Measurements from ENCODE around the gene BRME1. TPM values are rescaled to one million over a fixed set of nuclear protein-coding genes. Genes with fewer than 3 reads are reported as not detected.
A peak's percentile ranks its signal among the peaks of the same experiment; 100 is the strongest.

The BRME1 gene
- total and polyA plus RNA-seq, 4 donors, result 1.8 to 3.1 (median 2.2) TPM

DNA sequence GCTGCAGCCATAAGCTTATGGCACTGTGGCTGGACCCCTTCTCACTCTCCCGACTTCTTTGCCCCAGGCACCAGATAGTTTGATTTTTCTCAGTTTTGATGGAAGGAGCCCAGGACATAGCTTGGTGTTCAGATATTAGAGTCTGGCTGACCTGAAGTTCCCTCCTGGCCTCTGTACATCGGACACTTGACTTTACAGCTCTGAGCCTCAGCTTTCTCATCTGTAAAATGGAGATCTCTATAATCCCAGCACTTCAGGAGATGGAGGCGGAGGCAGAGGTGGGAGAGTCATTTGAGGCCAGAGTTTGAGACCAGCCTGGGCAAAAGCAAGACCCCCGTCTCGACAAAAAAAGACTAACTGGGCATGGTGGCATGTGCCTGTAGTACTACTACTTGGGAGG, 993 bp upstream of the BRME1 start:
- intact Hi-C loops (cut with DNase I), result loop anchor here in 1 of 2 donors (1.0 kb wide), 1 partner anchor 27 kb away; no protein-coding TSS in a partner anchor
- Histone ChIP-seq H3K4me3 (ENCODE audit: low read length in 2 of 2) (peak overlapping the region in 1 of 2 donors; percentile 72), H3K27ac (ENCODE audit: low read depth in 1 of 2, low read length in 2 of 2) (no peak overlapping the region), H3K9me3 (ENCODE audit: control insufficient read depth, low read length) (no peaks in the 10 kb centered on the region), H3K36me3 (ENCODE audit: control insufficient read depth in 1 of 2, insufficient read depth in 2 of 2, low read length in 1 of 2) (no peaks in the 10 kb centered on the region), H3K27me3 (ENCODE audit: control insufficient read depth in 1 of 2, insufficient read depth in 2 of 2, low read length in 1 of 2) (no peaks in the 10 kb centered on the region), H3K4me1 (ENCODE audit: control insufficient read depth in 1 of 2, insufficient read depth in 2 of 2, low read length in 2 of 2) (no peaks in the 10 kb centered on the region)
- ATAC-seq (ENCODE audit: low FRiP score) (no peak), DNase-seq (no peak)
- 89 to 91% methylated on average over 5 of the region's 5 CpGs for WGBS, 2 donors

DNA sequence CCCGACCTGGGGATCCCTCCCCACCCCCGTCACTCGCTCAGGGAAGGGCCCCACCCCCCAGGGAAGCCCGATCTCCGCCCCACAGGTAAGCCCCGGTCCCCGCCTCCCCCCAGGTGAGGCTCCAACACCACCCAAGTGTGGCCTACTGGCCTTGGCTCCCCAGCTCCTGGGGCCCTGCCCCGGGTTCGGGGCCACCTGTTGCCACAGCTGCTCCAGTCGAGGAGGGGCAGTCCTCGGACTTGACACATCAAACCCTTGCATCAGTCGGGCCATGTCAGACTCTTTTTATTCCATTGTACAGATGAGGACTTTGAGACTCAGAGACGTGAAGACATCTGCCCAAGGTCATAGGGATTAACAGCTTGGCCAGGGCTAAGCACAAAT, 596 bp upstream of the BRME1 start:
- ATAC-seq (ENCODE audit: low FRiP score) (peak; percentile 56), DNase-seq (no peak)
- Histone ChIP-seq H3K27ac (ENCODE audit: low read depth in 1 of 2, low read length in 2 of 2) (no peak overlapping the region), H3K9me3 (ENCODE audit: control insufficient read depth, low read length) (no peaks in the 10 kb centered on the region), H3K4me3 (ENCODE audit: low read length in 2 of 2) (peak overlapping the region; percentile 72 to 76), H3K27me3 (ENCODE audit: control insufficient read depth in 1 of 2, insufficient read depth in 2 of 2, low read length in 1 of 2) (no peaks in the 10 kb centered on the region), H3K4me1 (ENCODE audit: control insufficient read depth in 1 of 2, insufficient read depth in 2 of 2, low read length in 2 of 2) (no peaks in the 10 kb centered on the region), H3K36me3 (ENCODE audit: control insufficient read depth in 1 of 2, insufficient read depth in 2 of 2, low read length in 1 of 2) (no peaks in the 10 kb centered on the region)
- intact Hi-C loops (cut with DNase I), result loop anchor here in 1 of 2 donors (1.0 kb wide), 1 partner anchor 26 kb away; no protein-coding TSS in a partner anchor
- 2% methylated on average over 6 to 13 of the region's 13 CpGs for WGBS, 2 donors

DNA sequence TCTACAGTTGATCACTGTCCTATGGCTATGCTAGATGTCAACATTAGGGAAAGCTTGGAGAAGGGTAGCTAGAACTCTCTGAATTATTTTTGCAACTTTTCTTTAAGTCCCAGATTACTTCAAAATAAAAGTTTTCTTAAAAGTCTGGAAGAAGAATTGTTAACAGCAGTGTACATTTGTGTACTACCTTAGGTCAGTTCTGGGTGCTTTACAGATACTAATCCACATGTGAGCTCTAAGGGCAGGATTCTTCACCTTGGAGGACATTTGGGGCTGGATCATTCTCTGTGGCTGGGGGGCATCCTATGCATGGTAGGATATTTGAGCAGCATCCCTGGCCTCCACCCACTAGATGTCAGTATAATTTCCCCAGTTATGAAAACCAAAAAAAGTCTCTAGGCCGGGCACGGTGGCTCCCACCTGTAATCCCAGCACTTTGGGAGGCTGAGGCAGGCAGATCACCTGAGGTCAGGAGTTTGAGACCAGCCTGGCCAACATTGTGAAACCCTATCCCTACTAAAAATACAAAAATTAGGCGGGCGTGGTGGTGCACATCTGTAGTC, 2.8 kb downstream of the BRME1 start:
- H3K27ac ChIP-seq (ENCODE audit: low read depth in 1 of 2, low read length in 2 of 2), result no peak overlapping the region
- H3K36me3 ChIP-seq (ENCODE audit: control insufficient read depth in 1 of 2, insufficient read depth in 2 of 2, low read length in 1 of 2), result no peaks in the 10 kb centered on the region
- 71 to 74% methylated on average over 4 of the region's 4 CpGs for WGBS, 2 donors
- no peak overlapping the region for H3K4me3 ChIP-seq (ENCODE audit: low read length in 2 of 2)
- ATAC-seq (ENCODE audit: low FRiP score), result no peak
- no peak for DNase-seq
- H3K9me3 ChIP-seq (ENCODE audit: control insufficient read depth, low read length), result no peaks in the 10 kb centered on the region
- intact Hi-C loops (cut with DNase I), result no loop called here
- H3K27me3 ChIP-seq (ENCODE audit: control insufficient read depth in 1 of 2, insufficient read depth in 2 of 2, low read length in 1 of 2), result no peaks in the 10 kb centered on the region
- no peaks in the 10 kb centered on the region for H3K4me1 ChIP-seq (ENCODE audit: control insufficient read depth in 1 of 2, insufficient read depth in 2 of 2, low read length in 2 of 2)

DNA sequence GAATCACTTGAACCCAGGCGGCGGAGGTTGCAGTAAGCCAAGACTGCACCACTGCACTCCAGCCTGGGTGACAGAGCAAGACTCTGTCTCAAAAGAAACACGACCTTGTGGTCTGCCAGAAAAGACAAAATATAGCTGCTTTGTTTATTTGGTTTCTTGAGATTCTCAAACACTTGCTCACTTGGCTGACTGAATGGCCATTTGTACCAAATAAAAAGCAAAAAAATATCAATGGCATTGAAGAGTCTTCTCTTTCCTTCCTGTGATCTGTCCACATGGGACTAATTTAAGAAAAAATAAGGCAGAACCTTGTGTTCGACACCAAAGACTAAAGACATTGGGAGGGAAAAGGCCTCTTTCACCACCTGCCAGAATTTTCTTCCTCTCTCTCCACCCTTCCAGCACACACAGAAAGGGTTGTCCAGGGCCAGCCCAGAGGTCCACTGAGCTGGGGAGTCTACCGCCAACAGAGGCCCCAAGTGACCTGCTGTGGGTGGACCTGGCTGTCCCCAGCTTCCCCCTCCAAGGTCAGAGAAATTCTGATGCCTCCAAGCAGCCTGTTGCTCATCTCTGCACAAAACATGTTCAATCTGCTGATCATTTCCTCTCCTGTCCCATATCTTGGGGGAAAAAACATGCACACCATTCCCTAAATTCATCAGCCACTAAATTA, 5.9 kb downstream of the BRME1 start:
- Histone ChIP-seq H3K4me3 (ENCODE audit: low read length in 2 of 2) (no peak overlapping the region), H3K27ac (ENCODE audit: low read depth in 1 of 2, low read length in 2 of 2) (no peak overlapping the region), H3K4me1 (ENCODE audit: control insufficient read depth in 1 of 2, insufficient read depth in 2 of 2, low read length in 2 of 2) (no peaks in the 10 kb centered on the region), H3K9me3 (ENCODE audit: control insufficient read depth, low read length) (no peaks in the 10 kb centered on the region), H3K36me3 (ENCODE audit: control insufficient read depth in 1 of 2, insufficient read depth in 2 of 2, low read length in 1 of 2) (no peaks in the 10 kb centered on the region), H3K27me3 (ENCODE audit: control insufficient read depth in 1 of 2, insufficient read depth in 2 of 2, low read length in 1 of 2) (no peaks in the 10 kb centered on the region)
- 70 to 75% methylated on average over 5 of the region's 5 CpGs for WGBS, 2 donors
- DNase-seq (no peak), ATAC-seq (ENCODE audit: low FRiP score) (no peak)
- intact Hi-C loops (cut with DNase I), result no loop called here

DNA sequence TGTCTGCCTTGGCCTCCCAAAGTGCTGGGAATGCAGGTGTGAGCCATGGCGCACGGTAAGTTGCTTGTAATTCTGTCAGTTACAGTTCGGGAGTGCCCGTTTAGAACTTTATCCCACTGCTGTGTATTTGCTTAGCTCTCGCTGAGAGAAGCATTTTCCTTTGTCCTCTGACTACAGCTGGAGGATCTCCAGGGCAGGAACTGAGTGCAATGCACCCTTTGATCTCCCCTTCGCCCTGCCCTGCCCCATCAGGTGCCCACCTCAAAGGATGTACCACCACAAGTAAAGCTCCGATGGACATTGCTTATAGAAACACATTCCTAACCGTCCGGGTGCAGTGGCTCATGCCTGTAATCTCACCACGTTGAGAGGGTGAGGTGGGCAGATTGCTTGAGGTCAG, 6.5 kb downstream of the BRME1 start:
- Histone ChIP-seq H3K27ac (ENCODE audit: low read depth in 1 of 2, low read length in 2 of 2) (no peak overlapping the region), H3K4me1 (ENCODE audit: control insufficient read depth in 1 of 2, insufficient read depth in 2 of 2, low read length in 2 of 2) (no peaks in the 10 kb centered on the region), H3K4me3 (ENCODE audit: low read length in 2 of 2) (no peak overlapping the region), H3K27me3 (ENCODE audit: control insufficient read depth in 1 of 2, insufficient read depth in 2 of 2, low read length in 1 of 2) (no peaks in the 10 kb centered on the region), H3K36me3 (ENCODE audit: control insufficient read depth in 1 of 2, insufficient read depth in 2 of 2, low read length in 1 of 2) (no peaks in the 10 kb centered on the region), H3K9me3 (ENCODE audit: control insufficient read depth, low read length) (no peaks in the 10 kb centered on the region)
- ATAC-seq (ENCODE audit: low FRiP score) (no peak), DNase-seq (no peak)
- intact Hi-C loops (cut with DNase I), result no loop called here
- WGBS, 2 donors, result 89% methylated on average over 10 of the region's 10 CpGs

DNA sequence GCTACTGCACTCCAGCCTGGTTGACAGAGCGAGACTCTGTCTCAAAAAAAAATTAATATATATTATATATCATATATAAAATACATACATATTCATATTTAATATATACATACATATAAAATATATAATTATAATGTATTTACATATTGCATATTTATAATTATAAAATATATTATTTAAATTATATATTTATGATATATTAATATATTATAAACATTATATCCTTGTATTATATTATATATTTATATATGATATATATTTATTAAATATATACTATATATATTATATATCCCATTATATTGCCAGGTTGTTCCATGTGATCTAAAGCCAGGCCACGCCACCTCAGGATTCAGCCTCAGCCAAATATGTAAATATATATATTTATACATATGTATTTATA, 9.7 kb downstream of the BRME1 start:
- intact Hi-C loops (cut with DNase I), result no loop called here
- ATAC-seq (ENCODE audit: low FRiP score) (no peak), DNase-seq (no peak)
- Histone ChIP-seq H3K4me1 (ENCODE audit: control insufficient read depth in 1 of 2, insufficient read depth in 2 of 2, low read length in 2 of 2) (no peaks in the 10 kb centered on the region), H3K27ac (ENCODE audit: low read depth in 1 of 2, low read length in 2 of 2) (no peak overlapping the region), H3K27me3 (ENCODE audit: control insufficient read depth in 1 of 2, insufficient read depth in 2 of 2, low read length in 1 of 2) (no peaks in the 10 kb centered on the region), H3K36me3 (ENCODE audit: control insufficient read depth in 1 of 2, insufficient read depth in 2 of 2, low read length in 1 of 2) (no peaks in the 10 kb centered on the region), H3K9me3 (ENCODE audit: control insufficient read depth, low read length) (no peaks in the 10 kb centered on the region), H3K4me3 (ENCODE audit: low read length in 2 of 2) (no peak overlapping the region)
- WGBS, 2 donors, result 97 to 98% methylated on average over 2 of the region's 2 CpGs

DNA sequence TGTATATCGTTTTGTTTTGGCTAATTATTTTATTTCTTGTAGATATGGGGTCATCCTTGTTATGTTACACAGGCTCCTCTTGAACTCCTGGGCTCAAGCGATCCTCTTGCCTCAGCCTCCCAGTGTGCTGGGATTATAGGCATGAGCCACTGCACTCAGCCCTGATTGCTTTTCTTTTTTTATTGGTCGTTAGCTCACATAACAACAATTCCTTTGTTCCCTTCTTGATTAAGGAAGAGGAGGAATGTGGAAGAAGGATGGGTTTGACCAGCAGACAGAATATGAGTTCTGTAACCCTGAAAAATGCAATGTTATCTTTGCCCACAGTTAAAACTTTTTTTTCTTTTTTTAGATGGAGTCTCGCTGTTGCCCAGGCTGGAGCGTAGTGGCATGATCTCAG, 11.4 kb downstream of the BRME1 start:
- WGBS, 2 donors, result 86 to 87% methylated on average over 5 of the region's 5 CpGs
- no peaks in the 10 kb centered on the region for H3K27me3 ChIP-seq (ENCODE audit: control insufficient read depth in 1 of 2, insufficient read depth in 2 of 2, low read length in 1 of 2)
- no peaks in the 10 kb centered on the region for H3K4me1 ChIP-seq (ENCODE audit: control insufficient read depth in 1 of 2, insufficient read depth in 2 of 2, low read length in 2 of 2)
- no peak overlapping the region for H3K27ac ChIP-seq (ENCODE audit: low read depth in 1 of 2, low read length in 2 of 2)
- ATAC-seq (ENCODE audit: low FRiP score) (no peak), DNase-seq (no peak)
- intact Hi-C loops (cut with DNase I), result no loop called here
- H3K36me3 ChIP-seq (ENCODE audit: control insufficient read depth in 1 of 2, insufficient read depth in 2 of 2, low read length in 1 of 2), result no peaks in the 10 kb centered on the region
- no peak overlapping the region for H3K4me3 ChIP-seq (ENCODE audit: low read length in 2 of 2)
- H3K9me3 ChIP-seq (ENCODE audit: control insufficient read depth, low read length), result no peaks in the 10 kb centered on the region

DNA sequence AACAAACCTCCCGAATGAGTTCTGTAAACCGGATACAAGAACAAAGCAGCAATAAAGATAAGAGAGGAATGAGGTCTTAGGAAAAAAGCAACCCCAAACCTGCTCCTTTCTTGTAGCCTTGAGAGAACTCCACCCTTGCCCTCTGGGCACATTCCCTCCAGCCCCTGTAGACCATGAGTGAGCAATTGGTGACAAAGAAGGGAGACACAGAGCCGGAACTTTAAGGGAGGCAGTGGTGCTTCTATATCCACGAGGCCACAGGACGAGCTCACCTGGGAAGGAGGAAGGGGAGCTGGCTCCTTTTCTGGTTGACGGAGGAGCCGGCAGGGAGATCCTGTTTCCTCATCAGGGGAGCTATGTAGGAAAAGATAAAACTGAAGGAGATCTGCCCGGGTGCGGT, 13.0 kb downstream of the BRME1 start:
- no peak for ATAC-seq (ENCODE audit: low FRiP score)
- Histone ChIP-seq H3K9me3 (ENCODE audit: control insufficient read depth, low read length) (no peaks in the 10 kb centered on the region), H3K27ac (ENCODE audit: low read depth in 1 of 2, low read length in 2 of 2) (no peak overlapping the region), H3K4me1 (ENCODE audit: control insufficient read depth in 1 of 2, insufficient read depth in 2 of 2, low read length in 2 of 2) (no peaks in the 10 kb centered on the region), H3K27me3 (ENCODE audit: control insufficient read depth in 1 of 2, insufficient read depth in 2 of 2, low read length in 1 of 2) (no peaks in the 10 kb centered on the region), H3K4me3 (ENCODE audit: low read length in 2 of 2) (no peak overlapping the region), H3K36me3 (ENCODE audit: control insufficient read depth in 1 of 2, insufficient read depth in 2 of 2, low read length in 1 of 2) (no peaks in the 10 kb centered on the region)
- 89 to 90% methylated on average over 9 of the region's 9 CpGs for WGBS, 2 donors
- DNase-seq, result no peak
- intact Hi-C loops (cut with DNase I), result no loop called here

DNA sequence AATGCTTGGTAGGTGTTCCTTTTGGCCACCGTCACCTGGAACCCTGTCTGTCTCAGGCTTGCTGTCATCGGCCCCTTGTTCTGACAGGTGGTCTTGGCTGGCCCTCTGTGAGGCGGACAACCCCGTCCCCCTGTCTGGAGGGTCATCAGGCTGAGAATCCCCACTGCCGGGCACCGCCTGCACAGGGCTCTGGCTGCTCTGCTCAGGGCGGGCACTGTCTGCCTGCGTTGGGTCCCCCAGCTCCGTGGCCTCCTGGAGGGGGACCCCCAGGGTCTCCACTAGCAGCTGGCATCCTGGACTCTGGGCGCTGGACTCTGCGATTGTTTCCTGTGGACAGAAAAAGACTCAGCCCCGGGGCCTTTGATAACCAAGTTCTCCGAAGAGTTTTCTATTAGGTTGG, 15.8 kb downstream of the BRME1 start:
- intact Hi-C loops (cut with DNase I), result no loop called here
- Histone ChIP-seq H3K36me3 (ENCODE audit: control insufficient read depth in 1 of 2, insufficient read depth in 2 of 2, low read length in 1 of 2) (no peaks in the 10 kb centered on the region), H3K4me3 (ENCODE audit: low read length in 2 of 2) (no peak overlapping the region), H3K27ac (ENCODE audit: low read depth in 1 of 2, low read length in 2 of 2) (no peak overlapping the region), H3K27me3 (ENCODE audit: control insufficient read depth in 1 of 2, insufficient read depth in 2 of 2, low read length in 1 of 2) (no peaks in the 10 kb centered on the region), H3K9me3 (ENCODE audit: control insufficient read depth, low read length) (no peaks in the 10 kb centered on the region), H3K4me1 (ENCODE audit: control insufficient read depth in 1 of 2, insufficient read depth in 2 of 2, low read length in 2 of 2) (no peaks in the 10 kb centered on the region)
- ATAC-seq (ENCODE audit: low FRiP score) (no peak), DNase-seq (no peak)
- 91 to 95% methylated on average over 13 of the region's 13 CpGs for WGBS, 2 donors
